Ishikawa (cell line): ENCODE data around the gene NRM.

ENCODE experiments used
- EGR1 ChIP-seq: IDR thresholded peaks from 2 replicates; pipeline ENCODE4 v1.6.1; 2012
- RAD21 ChIP-seq: IDR thresholded peaks from 2 replicates; pipeline ENCODE4 v1.6.1; 2012; ENCODE audit warnings: low read depth

NRM gene

GRCh38 chr6:30640481-30640880 lies 50.3 kb downstream of the NRM start:
- TF ChIP-seq RAD21 = 0 out of 2 replicates have a peak, but pooled peaks have one; percentile 4
- no peak for TF ChIP-seq EGR1
